Activated CD4-positive, alpha-beta memory T cell treated with anti-CD3 and anti-CD28 coated beads, Interleukin-2, amount 10 ng/mL, durations not matched to agents 7 days and 5 days (primary cell): ENCODE data around the gene ELP5. TPM values are rescaled to one million over a fixed set of nuclear protein-coding genes. Genes with fewer than 3 reads are reported as not detected.

ENCODE experiments used
- CTCF ChIA-PET: fragments of 350-600 bp; sonication (Branson Sonifier 250); formaldehyde crosslinking; loops from one replicate; lab custom pipeline; 2021; ENCODE audit warnings: antibody characterized with exemption, inconsistent platforms; lab: Charles Lee
- POLR2A ChIA-PET: fragments of 350-600 bp; sonication (Branson Sonifier 250); formaldehyde crosslinking; loops from one replicate; lab custom pipeline; 2021; ENCODE audit warnings: antibody characterized with exemption; lab: Charles Lee
- DNase-seq: peaks from one replicate; pipeline ENCODE4 v3.0.0-alpha.2; 2020
- H3K27ac Mint-ChIP-seq: one replicate; pipeline ENCODE4 v1.8.0; 2021; ENCODE audit warnings: mild to moderate bottlenecking, mixed read lengths
- H3K27me3 Mint-ChIP-seq: one replicate; pipeline ENCODE4 v1.8.0; 2021; ENCODE audit warnings: mixed read lengths
- H3K36me3 Mint-ChIP-seq: one replicate; pipeline ENCODE4 v1.8.0; 2021; ENCODE audit warnings: low read depth, mixed read lengths
- H3K4me1 Mint-ChIP-seq: one replicate; pipeline ENCODE4 v1.8.0; 2021; ENCODE audit warnings: mixed read lengths
- H3K4me3 Mint-ChIP-seq: one replicate; pipeline ENCODE4 v1.8.0; 2021; ENCODE audit warnings: mild to moderate bottlenecking, mixed read lengths
- H3K9me3 Mint-ChIP-seq: one replicate; pipeline ENCODE4 v1.8.0; 2021; ENCODE audit warnings: mixed read lengths
- total RNA-seq, 2 experiments: library from RNA; stranded (reverse); gene quantifications; one replicate each; pipeline ENCODE4 v1.2.3, GENCODE V29; 2021

The ELP5 gene
- total RNA-seq, 2 experiments from 2014 or later, result 40.4 to 42.1 TPM

GRCh38 chr17:7261379-7262191 lies 9.6 kb downstream of the ELP5 start:
- POLR2A ChIA-PET, result no interaction called here
- Mint-ChIP-seq H3K27me3 (peaks cover 32% of the 10 kb centered on the region), H3K9me3 (no peaks in the 10 kb centered on the region), H3K4me1 (peaks cover 28% of the 10 kb centered on the region), H3K36me3 (peaks cover 17% of the 10 kb centered on the region), H3K4me3 (peak overlapping the region; percentile 54), H3K27ac (no peak overlapping the region)
- DNase-seq, result no peak
- CTCF ChIA-PET, result no interaction called here

GRCh38 chr17:7262192-7262934 lies 10.3 kb downstream of the ELP5 start, which contains the start of gene CLDN7:
CLDN7 (minus strand) TSS chr17:7262478; CDS start chr17:7262043, 435 bp downstream.
- CTCF ChIA-PET, result no interaction called here
- peak within 1 kb of the TSS; percentile 16 for H3K27ac Mint-ChIP-seq
- DNase-seq, result no peak

GRCh38 chr17:7262935-7263800 lies 11.2 kb downstream of the ELP5 start:
- Mint-ChIP-seq H3K36me3 (peaks cover 8% of the 10 kb centered on the region), H3K27me3 (peaks cover 35% of the 10 kb centered on the region), H3K9me3 (no peaks in the 10 kb centered on the region), H3K27ac (peak overlapping the region; percentile 16), H3K4me3 (peak overlapping the region; percentile 62), H3K4me1 (peaks cover 28% of the 10 kb centered on the region)
- ChIA-PET CTCF (interaction anchor here (1.3 kb wide), 1 partner anchor 34 kb away, joined by 5 read pairs; no protein-coding TSS in a partner anchor), POLR2A (no interaction called here)
- no peak for DNase-seq

More at GRCh38 chr17:7262192-7262934, 10.3 kb downstream of the ELP5 start, which contains the start of gene CLDN7:
- H3K4me3 Mint-ChIP-seq, result peak within 1 kb of the TSS; percentile 62
- H3K36me3 Mint-ChIP-seq, result peaks cover 12% of the 10 kb centered on the region
- peaks cover 28% of the 10 kb centered on the region for H3K4me1 Mint-ChIP-seq
- H3K9me3 Mint-ChIP-seq, result no peaks in the 10 kb centered on the region
- peaks cover 35% of the 10 kb centered on the region for H3K27me3 Mint-ChIP-seq
- POLR2A ChIA-PET, result no interaction called here

- Mint-ChIP-seq H3K9me3 (no peaks in the 10 kb centered on the region), H3K4me3 (no peak overlapping the region), H3K4me1 (peaks cover 28% of the 10 kb centered on the region), H3K27ac (no peak overlapping the region), H3K36me3 (peaks cover 7% of the 10 kb centered on the region), H3K27me3 (peaks cover 37% of the 10 kb centered on the region)
- ChIA-PET POLR2A (no interaction called here), CTCF (interaction anchor here (1.3 kb wide), 1 partner anchor 33 kb away, joined by 5 read pairs; no protein-coding TSS in a partner anchor)
- DNase-seq, result no peak
These were observed 11.7 kb downstream of the ELP5 start for GRCh38 chr17:7263801-7264078.

- peaks cover 23% of the 10 kb centered on the region for H3K4me1 Mint-ChIP-seq
- no peaks in the 10 kb centered on the region for H3K36me3 Mint-ChIP-seq
- no peak for DNase-seq
- no peaks in the 10 kb centered on the region for H3K9me3 Mint-ChIP-seq
- H3K4me3 Mint-ChIP-seq, result no peak overlapping the region
- ChIA-PET CTCF (no interaction called here), POLR2A (interaction anchor here (1.7 kb wide), 1 partner anchor 10 kb away, joined by 3 read pairs; no protein-coding TSS in a partner anchor)
- H3K27me3 Mint-ChIP-seq, result peaks cover 43% of the 10 kb centered on the region
- H3K27ac Mint-ChIP-seq, result no peak overlapping the region
These were observed 14.8 kb downstream of the ELP5 start for GRCh38 chr17:7266784-7267183.

- Mint-ChIP-seq H3K36me3 (no peaks in the 10 kb centered on the region), H3K9me3 (no peaks in the 10 kb centered on the region), H3K4me3 (no peak overlapping the region), H3K27me3 (peaks cover 26% of the 10 kb centered on the region), H3K27ac (no peak overlapping the region), H3K4me1 (peaks cover 24% of the 10 kb centered on the region)
- ChIA-PET POLR2A (no interaction called here), CTCF (interaction anchor here (1.0 kb wide), 1 partner anchor 17 kb away, joined by 7 read pairs; no protein-coding TSS in a partner anchor)
- no peak for DNase-seq
These were observed 27.4 kb downstream of the ELP5 start for GRCh38 chr17:7279448-7279847.

GRCh38 chr17:7280519-7281073 lies 28.6 kb downstream of the ELP5 start:
- peak overlapping the region; percentile 56 for H3K4me3 Mint-ChIP-seq
- ChIA-PET POLR2A (interaction anchor here (1.2 kb wide), 1 partner anchor 34 kb away, joined by 3 read pairs; no protein-coding TSS in a partner anchor), CTCF (interaction anchor here (1.0 to 1.5 kb wide), 3 partner anchors 16 to 120 kb away, joined by 3 to 9 read pairs (median 4); partner anchors contain the start of gene CTDNEP1)
- DNase-seq, result peak; percentile 87
- peaks cover 26% of the 10 kb centered on the region for H3K27me3 Mint-ChIP-seq
- no peak overlapping the region for H3K27ac Mint-ChIP-seq
- no peaks in the 10 kb centered on the region for H3K36me3 Mint-ChIP-seq
- no peaks in the 10 kb centered on the region for H3K9me3 Mint-ChIP-seq
- H3K4me1 Mint-ChIP-seq, result peaks cover 24% of the 10 kb centered on the region

GRCh38 chr17:7281074-7281952 lies 29.3 kb downstream of the ELP5 start, which contains the start of gene SLC2A4:
SLC2A4 (plus strand) TSS chr17:7281718; CDS start chr17:7281935, 217 bp downstream.
- Mint-ChIP-seq H3K9me3 (no peaks in the 10 kb centered on the region), H3K27ac (no peak within 1 kb of the TSS), H3K4me1 (peaks cover 24% of the 10 kb centered on the region), H3K36me3 (no peaks in the 10 kb centered on the region), H3K27me3 (peaks cover 30% of the 10 kb centered on the region), H3K4me3 (peak within 1 kb of the TSS; percentile 56)
- ChIA-PET CTCF (interaction anchor here (0.6 to 1.5 kb wide), 4 partner anchors 15 to 30 kb away, joined by 3 to 9 read pairs (median 3); partner anchors contain the start of gene CTDNEP1), POLR2A (interaction anchor here (1.1 to 1.6 kb wide), 3 partner anchors 33 to 281 kb away, joined by 3 to 4 read pairs (median 3); partner anchors contain the start of gene SENP3)
- peak; percentile 86 for DNase-seq

- Mint-ChIP-seq H3K36me3 (no peaks in the 10 kb centered on the region), H3K4me3 (peak overlapping the region; percentile 56), H3K27ac (no peak overlapping the region), H3K27me3 (peaks cover 35% of the 10 kb centered on the region), H3K9me3 (no peaks in the 10 kb centered on the region), H3K4me1 (peaks cover 24% of the 10 kb centered on the region)
- no peak for DNase-seq
- CTCF ChIA-PET, result interaction anchor here (1.5 kb wide), 1 partner anchor 14 kb away, joined by 9 read pairs; no protein-coding TSS in a partner anchor
- POLR2A ChIA-PET, result interaction anchor here (1.1 to 1.6 kb wide), 4 partner anchors 16 to 280 kb away, joined by 3 to 4 read pairs (median 3); partner anchors contain the start of genes POLR2A and SENP3
These were observed 30.1 kb downstream of the ELP5 start for GRCh38 chr17:7281953-7282751.

- H3K27me3 Mint-ChIP-seq, result peaks cover 41% of the 10 kb centered on the region
- DNase-seq, result no peak
- H3K27ac Mint-ChIP-seq, result no peak overlapping the region
- ChIA-PET POLR2A (interaction anchor here (1.3 to 1.6 kb wide), 3 partner anchors 15 to 202 kb away, joined by 3 to 4 read pairs (median 3); partner anchors contain the start of gene POLR2A), CTCF (interaction anchor here (1.5 kb wide), 1 partner anchor 13 kb away, joined by 9 read pairs; no protein-coding TSS in a partner anchor)
- no peaks in the 10 kb centered on the region for H3K9me3 Mint-ChIP-seq
- peaks cover 24% of the 10 kb centered on the region for H3K4me1 Mint-ChIP-seq
- H3K36me3 Mint-ChIP-seq, result no peaks in the 10 kb centered on the region
- H3K4me3 Mint-ChIP-seq, result no peak overlapping the region
These were observed 30.8 kb downstream of the ELP5 start for GRCh38 chr17:7282752-7283321.
